Measurements from ENCODE around the gene STXBP5.

DNA sequence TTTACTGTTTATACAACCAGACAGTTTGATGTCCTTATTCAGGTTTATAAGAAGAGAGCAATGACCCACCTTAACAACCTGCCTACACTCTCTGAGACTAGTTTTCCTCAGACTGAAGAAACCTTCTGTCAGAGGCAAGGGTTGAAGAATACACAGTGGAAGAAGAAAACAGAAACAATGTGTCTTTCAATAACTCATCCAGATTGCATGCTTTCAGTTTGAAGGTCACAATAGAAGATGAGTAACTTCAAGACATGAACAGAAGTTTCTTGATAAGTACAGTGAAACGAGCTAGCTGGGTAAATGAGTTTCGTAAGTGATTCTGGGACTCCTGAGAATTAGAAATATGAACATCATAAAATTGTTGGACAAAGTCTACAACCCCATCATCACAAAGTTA is 141.7 kb downstream of the STXBP5 start:
- TF ChIP-seq POLR2A (IDR thresholded peaks at IDR 0.05): no peak
- TF ChIP-seq, protein P1, sequence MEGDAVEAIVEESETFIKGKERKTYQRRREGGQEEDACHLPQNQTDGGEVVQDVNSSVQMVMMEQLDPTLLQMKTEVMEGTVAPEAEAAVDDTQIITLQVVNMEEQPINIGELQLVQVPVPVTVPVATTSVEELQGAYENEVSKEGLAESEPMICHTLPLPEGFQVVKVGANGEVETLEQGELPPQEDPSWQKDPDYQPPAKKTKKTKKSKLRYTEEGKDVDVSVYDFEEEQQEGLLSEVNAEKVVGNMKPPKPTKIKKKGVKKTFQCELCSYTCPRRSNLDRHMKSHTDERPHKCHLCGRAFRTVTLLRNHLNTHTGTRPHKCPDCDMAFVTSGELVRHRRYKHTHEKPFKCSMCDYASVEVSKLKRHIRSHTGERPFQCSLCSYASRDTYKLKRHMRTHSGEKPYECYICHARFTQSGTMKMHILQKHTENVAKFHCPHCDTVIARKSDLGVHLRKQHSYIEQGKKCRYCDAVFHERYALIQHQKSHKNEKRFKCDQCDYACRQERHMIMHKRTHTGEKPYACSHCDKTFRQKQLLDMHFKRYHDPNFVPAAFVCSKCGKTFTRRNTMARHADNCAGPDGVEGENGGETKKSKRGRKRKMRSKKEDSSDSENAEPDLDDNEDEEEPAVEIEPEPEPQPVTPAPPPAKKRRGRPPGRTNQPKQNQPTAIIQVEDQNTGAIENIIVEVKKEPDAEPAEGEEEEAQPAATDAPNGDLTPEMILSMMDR (IDR thresholded peaks at IDR 0.05): no peak

Measured in body of pancreas (tissue), 4 donors.